Caco-2 (cell line): ENCODE data around the gene SRRM2. TPM values are rescaled to one million over a fixed set of nuclear protein-coding genes. Genes with fewer than 3 reads are reported as not detected.

Experiments used
- BruUV-seq: library from RNA; stranded (reverse); fragments of 400-500 nt; replicated peaks from 2 replicates; lab custom pipeline; 2021; lab: Mats Ljungman, UMichigan
- CTCF ChIA-PET: fragments of 300-600 bp; sonication (Branson Sonifier 250); formaldehyde crosslinking; loops from one replicate; lab custom pipeline; 2022; ENCODE audit warnings: antibody characterized with exemption; lab: Charles Lee
- POLR2A ChIA-PET: fragments of 300-600 bp; sonication (Branson Sonifier 250); formaldehyde crosslinking; loops from one replicate; lab custom pipeline; 2022; ENCODE audit warnings: antibody characterized with exemption; lab: Charles Lee
- DNase-seq, 2 experiments: peaks; one replicate each; pipeline versions ENCODE4 v3.0.0 to v3.0.0-alpha.2; 2020 to 2022
- H3K27me3 ChIP-seq: replicated peaks from 2 replicates; pipeline ENCODE4 v1.6.0; 2011; ENCODE audit warnings: low read length; ENCODE audit not compliant: control insufficient read depth, insufficient read depth
- H3K36me3 ChIP-seq: 2 replicates; pipeline ENCODE4 v1.5.1; 2011; ENCODE audit warnings: low read length; ENCODE audit not compliant: control insufficient read depth, insufficient read depth
- H3K4me1 ChIP-seq: fragments of 250-450 bp; sonication (Bioruptor Pico); 2 replicates; pipeline ENCODE4 v1.5.1; 2020; ENCODE audit warnings: mild to moderate bottlenecking
- H3K4me3 ChIP-seq: 2 replicates; pipeline ENCODE4 v1.5.1; 2011; ENCODE audit warnings: low read depth, mild to moderate bottlenecking, control low read depth, low read length
- H3K9me3 ChIP-seq: fragments of 250-450 bp; sonication (Bioruptor Pico); 2 replicates; pipeline ENCODE4 v1.5.1; 2020; ENCODE audit warnings: mild to moderate bottlenecking, moderate library complexity
- H3K27ac Mint-ChIP-seq: one replicate; pipeline ENCODE4 v1.8.0; 2022; ENCODE audit warnings: mixed read lengths; ENCODE audit not compliant: unreplicated experiment
- H3K27me3 Mint-ChIP-seq: one replicate; pipeline ENCODE4 v1.8.0; 2022; ENCODE audit warnings: mixed read lengths; ENCODE audit not compliant: insufficient read depth, unreplicated experiment
- H3K36me3 Mint-ChIP-seq: one replicate; pipeline ENCODE4 v1.8.0; 2022; ENCODE audit warnings: mild to moderate bottlenecking, mixed read lengths; ENCODE audit not compliant: insufficient read depth, unreplicated experiment
- H3K4me1 Mint-ChIP-seq: one replicate; pipeline ENCODE4 v1.8.0; 2022; ENCODE audit warnings: low read depth, mixed read lengths; ENCODE audit not compliant: unreplicated experiment
- H3K4me3 Mint-ChIP-seq: one replicate; pipeline ENCODE4 v1.8.0; 2022; ENCODE audit warnings: mild to moderate bottlenecking, moderate library complexity, mixed read lengths; ENCODE audit not compliant: unreplicated experiment
- H3K9me3 Mint-ChIP-seq: one replicate; pipeline ENCODE4 v1.8.0; 2022; ENCODE audit warnings: mixed read lengths; ENCODE audit not compliant: unreplicated experiment
- CTCF ChIP-seq, 2 experiments: fragments of 200-600 bp in 1 of 2; IDR thresholded peaks; 1 replicate in 1 of 2; 2 replicates in 1 of 2; pipeline versions ENCODE4 v1.5.1 to v1.8.0; 2011 to 2022; ENCODE audit warnings: antibody characterized with exemption in 1 of 2, control low read depth in 1 of 2, inconsistent platforms in 1 of 2, low read depth in 1 of 2, low read length in 1 of 2, mild to moderate bottlenecking in 1 of 2, moderate library complexity in 1 of 2; ENCODE audit not compliant: insufficient read depth in 1 of 2, severe bottlenecking in 1 of 2, unreplicated experiment in 1 of 2
- intact Hi-C: fragments of 100-400 bp; cut with micrococcal nuclease; formaldehyde crosslinking; loops from one replicate; pipeline ENCODE4 v1.10.0; 2022; ENCODE audit not compliant: unreplicated experiment
- total RNA-seq: library from RNA; stranded (reverse); gene quantifications from 2 replicates; pipeline ENCODE4 v1.2.3, GENCODE V29; 2022

Gene SRRM2
- total RNA-seq, 1 experiment from 2014 or later, result 332 TPM

DNA sequence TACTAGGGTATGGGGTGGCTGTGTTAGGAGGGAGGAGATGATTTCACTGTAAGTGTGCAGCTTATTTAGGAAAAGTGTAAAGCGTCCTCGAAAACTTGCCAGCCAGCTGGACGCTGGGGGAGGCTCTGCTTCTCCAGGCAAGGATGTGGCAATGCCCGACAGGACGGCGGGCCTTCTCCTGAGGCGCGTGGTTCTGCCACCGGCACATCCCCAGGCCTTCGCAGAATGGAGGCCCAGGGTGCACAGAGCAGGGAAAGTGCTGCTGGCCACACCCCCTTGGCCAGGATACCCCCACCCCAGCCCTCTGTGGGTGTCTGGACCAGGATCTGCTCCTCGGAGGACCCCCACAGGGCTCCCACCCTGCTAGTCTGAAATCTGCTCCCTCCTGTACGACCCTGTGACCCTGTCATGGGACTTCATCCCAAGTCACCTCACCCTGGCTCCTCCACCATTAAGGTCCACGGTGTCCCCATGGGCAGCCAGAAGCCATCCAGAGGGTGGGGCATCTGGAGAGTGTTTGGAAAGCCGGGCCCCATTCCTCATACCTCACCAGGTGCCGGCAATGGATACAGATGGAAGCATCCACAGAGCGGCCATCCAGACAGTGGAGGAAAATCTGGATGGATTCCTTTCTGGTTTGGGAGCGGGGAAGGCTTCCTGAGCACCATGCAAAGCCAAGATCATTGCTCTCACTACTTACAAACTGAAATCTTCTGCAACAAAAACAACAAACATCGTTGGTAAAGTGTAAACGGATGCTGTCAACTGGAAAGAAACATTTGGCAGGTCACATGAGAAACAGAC is 9.2 kb upstream of the SRRM2 start:
- no peaks in the 10 kb centered on the region for H3K9me3 Mint-ChIP-seq
- no peak for DNase-seq
- H3K27ac Mint-ChIP-seq, result no peak overlapping the region
- TF ChIP-seq CTCF (IDR thresholded peaks at IDR 0.05; ENCODE audit: insufficient read depth in 1 of 2, low read depth in 1 of 2, low read length in 1 of 2, severe bottlenecking in 1 of 2, unreplicated experiment in 1 of 2), result no peak
- ChIA-PET CTCF (no interaction called here), POLR2A (no interaction called here)
- Histone ChIP-seq H3K4me1 (no peaks in the 10 kb centered on the region), H3K4me3 (no peak overlapping the region), H3K27me3 (no peaks in the 10 kb centered on the region), H3K36me3 (no peaks in the 10 kb centered on the region), H3K9me3 (no peaks in the 10 kb centered on the region)
- no peaks in the 10 kb centered on the region for H3K36me3 Mint-ChIP-seq
- no TSS peak for BruUV-seq
- H3K4me1 Mint-ChIP-seq, result no peaks in the 10 kb centered on the region
- no peaks in the 10 kb centered on the region for H3K27me3 Mint-ChIP-seq
- H3K4me3 Mint-ChIP-seq, result no peak overlapping the region
- intact Hi-C loops, result no loop called here

- CTCF ChIA-PET, result no interaction called here
- H3K4me1 Mint-ChIP-seq, result no peaks in the 10 kb centered on the region
- H3K36me3 Mint-ChIP-seq, result no peaks in the 10 kb centered on the region
- no TSS peak for BruUV-seq
- no peak overlapping the region for H3K4me3 ChIP-seq
- intact Hi-C loops, result no loop called here
- H3K27ac Mint-ChIP-seq, result no peak overlapping the region
- no peaks in the 10 kb centered on the region for H3K27me3 Mint-ChIP-seq
- H3K4me1 ChIP-seq, result no peaks in the 10 kb centered on the region
- no peaks in the 10 kb centered on the region; the same call in 1 of the 2 replicates for H3K36me3 ChIP-seq
- DNase-seq, result no peak
- no peak for TF ChIP-seq CTCF (IDR thresholded peaks at IDR 0.05; ENCODE audit: insufficient read depth in 1 of 2, low read depth in 1 of 2, low read length in 1 of 2, severe bottlenecking in 1 of 2, unreplicated experiment in 1 of 2)
- H3K4me3 Mint-ChIP-seq, result no peak overlapping the region
- no peaks in the 10 kb centered on the region for H3K27me3 ChIP-seq
- H3K9me3 Mint-ChIP-seq, result no peaks in the 10 kb centered on the region
- no peaks in the 10 kb centered on the region for H3K9me3 ChIP-seq
- POLR2A ChIA-PET, result no interaction called here
These were observed 7.7 kb upstream of the SRRM2 start for GRCh38 chr16:2744711-2745110.

DNA sequence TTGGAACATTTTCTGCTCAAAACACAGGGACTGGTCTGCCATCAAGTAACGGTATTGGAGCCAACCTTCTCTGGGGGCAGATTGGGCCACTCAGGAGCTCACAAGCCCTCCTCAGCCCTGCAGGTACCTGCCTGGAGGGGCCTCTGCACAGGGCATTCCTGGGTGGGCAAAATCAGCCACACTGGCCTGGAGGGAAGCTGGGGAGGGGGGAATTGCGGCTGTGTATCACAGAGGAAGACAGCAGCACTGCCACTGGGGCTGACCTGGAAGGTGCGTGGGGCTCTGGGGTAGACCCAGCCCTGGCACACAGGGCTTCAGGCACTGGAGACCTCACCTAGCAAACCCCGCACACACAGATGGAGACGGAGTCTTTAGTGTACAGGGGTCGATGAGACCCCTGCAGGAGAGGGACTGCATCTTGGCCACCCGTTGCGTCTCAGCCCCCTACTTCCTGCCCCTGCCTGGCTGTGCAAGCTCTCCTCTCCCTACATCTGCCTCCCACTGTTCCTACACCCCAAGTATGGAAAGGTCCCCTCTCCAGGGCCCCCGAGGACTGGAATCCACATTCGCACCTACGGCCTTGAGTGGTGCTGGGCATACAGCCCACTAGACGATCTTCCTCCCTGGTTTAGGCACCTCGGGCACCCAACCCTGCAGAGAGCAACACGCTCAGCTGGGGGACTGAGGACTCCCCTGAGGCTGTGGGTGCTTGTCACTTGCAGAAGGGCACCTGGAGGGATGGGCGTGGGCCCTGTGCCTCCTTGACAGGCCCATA is 7.1 kb upstream of the SRRM2 start:
- no peaks in the 10 kb centered on the region for H3K27me3 Mint-ChIP-seq
- no peak for TF ChIP-seq CTCF (IDR thresholded peaks at IDR 0.05; ENCODE audit: insufficient read depth in 1 of 2, low read depth in 1 of 2, low read length in 1 of 2, severe bottlenecking in 1 of 2, unreplicated experiment in 1 of 2)
- no peaks in the 10 kb centered on the region; the same call in 1 of the 2 replicates for H3K36me3 ChIP-seq
- H3K4me1 ChIP-seq, result no peaks in the 10 kb centered on the region
- intact Hi-C loops, result no loop called here
- H3K9me3 ChIP-seq, result no peaks in the 10 kb centered on the region
- H3K27me3 ChIP-seq, result no peaks in the 10 kb centered on the region
- H3K27ac Mint-ChIP-seq, result no peak overlapping the region
- no peaks in the 10 kb centered on the region for H3K36me3 Mint-ChIP-seq
- H3K4me1 Mint-ChIP-seq, result no peaks in the 10 kb centered on the region
- H3K9me3 Mint-ChIP-seq, result no peaks in the 10 kb centered on the region
- POLR2A ChIA-PET, result no interaction called here
- H3K4me3 ChIP-seq, result no peak overlapping the region
- BruUV-seq, result no TSS peak
- no peak for DNase-seq
- CTCF ChIA-PET, result interaction anchor here (0.9 kb wide), 1 partner anchor 113 kb away, joined by 4 read pairs; the partner anchor contains the start of gene PRSS22
- H3K4me3 Mint-ChIP-seq, result no peak overlapping the region
